Measurements from ENCODE around the gene TMOD2. TPM values are rescaled to one million over a fixed set of nuclear protein-coding genes. Genes with fewer than 3 reads are reported as not detected.

The TMOD2 gene
- total RNA-seq, 1 experiment from 2014 or later, result 5.7 TPM

DNA sequence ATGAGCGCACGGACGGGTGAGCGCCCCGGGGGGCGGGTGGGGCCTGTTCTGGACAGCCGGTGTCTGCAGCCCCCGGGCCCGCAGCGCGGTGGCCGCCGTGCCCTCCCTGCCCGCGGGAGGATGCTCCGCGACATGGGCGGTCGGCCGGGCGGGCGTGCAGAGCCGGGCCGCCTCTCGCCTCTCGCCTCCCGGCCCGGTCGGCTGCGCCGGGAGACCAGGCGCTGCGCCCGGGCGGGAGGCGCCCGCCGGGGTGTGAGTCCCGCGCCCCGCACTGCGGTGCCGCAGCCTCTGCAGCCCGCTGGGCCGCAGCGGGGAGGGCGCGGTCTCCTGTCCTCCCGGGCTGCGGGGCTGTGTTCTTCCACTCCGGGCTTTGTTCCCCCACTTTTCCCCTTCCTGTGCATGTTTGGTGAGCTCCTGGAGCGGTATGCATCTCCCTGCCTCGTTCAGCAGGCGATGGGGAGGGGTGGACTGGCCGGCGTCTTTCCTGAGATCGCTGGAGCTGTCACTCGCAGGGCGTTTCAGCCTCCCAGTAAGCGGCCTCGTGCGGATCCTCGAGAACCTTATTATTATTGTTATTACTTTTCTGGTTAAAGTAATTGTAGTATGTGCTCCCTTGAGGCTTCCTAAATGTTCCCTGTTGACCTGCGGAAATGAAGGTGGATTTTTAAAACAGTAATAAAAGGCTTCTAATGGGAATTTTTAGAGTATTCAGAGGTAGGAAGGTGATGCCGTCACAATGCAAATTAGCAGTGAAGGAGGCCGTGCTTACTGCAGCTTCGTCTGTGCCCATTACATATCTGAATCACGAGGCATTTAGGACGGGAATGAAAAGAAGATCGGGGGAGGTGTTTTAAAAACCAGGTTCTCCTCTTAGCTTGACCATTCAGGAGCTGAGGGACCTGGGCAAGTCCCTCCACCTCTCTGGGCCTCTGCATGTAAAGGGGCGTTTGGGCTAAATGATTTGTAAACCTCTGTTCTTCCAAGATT lies 593 bp downstream of the TMOD2 start:
- BruUV-seq (replicated peaks), result no TSS peak
- Histone ChIP-seq H4K20me1 (ENCODE audit: insufficient read depth) (no peaks in the 10 kb centered on the region), H2AFZ (ENCODE audit: low read depth, low read length, poor library complexity, severe bottlenecking) (peak overlapping the region; percentile 71), H3K4me2 (ENCODE audit: low read length) (peak overlapping the region; percentile 89), H3K79me2 (ENCODE audit: insufficient read depth, low read length) (no peaks in the 10 kb centered on the region), H3K27me3 (ENCODE audit: insufficient read depth, low read length) (no peaks in the 10 kb centered on the region), H3K9ac (ENCODE audit: low read length) (peak overlapping the region; percentile 35), H3K36me3 (ENCODE audit: control insufficient read depth in 1 of 2, insufficient read depth in 2 of 2, low read length in 2 of 2) (no peaks in the 10 kb centered on the region), H3K4me3 (replicated peaks in 1 of 2; ENCODE audit: low read depth in 1 of 2, low read length in 2 of 2) (peak overlapping the region; percentile 61), H3K9me3 (ENCODE audit: control insufficient read depth in 1 of 2, insufficient read depth in 1 of 2, low read depth in 1 of 2, low read length in 2 of 2) (no peaks in the 10 kb centered on the region), H3K9me2 (ENCODE audit: insufficient read depth) (no peaks in the 10 kb centered on the region), H3K4me1 (ENCODE audit: control insufficient read depth in 1 of 2, insufficient read depth in 2 of 2, low read length in 2 of 2) (peaks cover 4 to 14% of the 10 kb centered on the region in 2 experiments; a peak in 3 of 4 replicates), H3K27ac (ENCODE audit: low read depth, low read length) (no peak overlapping the region; the same call in 1 of the 2 replicates)
- intact Hi-C loops (cut with micrococcal nuclease), result no loop called here
- DNase-seq (ENCODE audit: low read depth, low spot score) (no peak), ATAC-seq (peak; percentile 68)
- ChIA-PET POLR2A (no interaction called here), RAD21 (ENCODE audit: low non-redundant PET in 1 of 2, low total read pairs in 2 of 2, uncharacterized antibody in 2 of 2, unreplicated experiment in 2 of 2) (interaction anchor here in 1 of 2 experiments (1.0 kb wide), 1 partner anchor 102 kb away, joined by 3 read pairs; no protein-coding TSS in a partner anchor), CTCF (no interaction called here)
- TF ChIP-seq, protein P1, sequence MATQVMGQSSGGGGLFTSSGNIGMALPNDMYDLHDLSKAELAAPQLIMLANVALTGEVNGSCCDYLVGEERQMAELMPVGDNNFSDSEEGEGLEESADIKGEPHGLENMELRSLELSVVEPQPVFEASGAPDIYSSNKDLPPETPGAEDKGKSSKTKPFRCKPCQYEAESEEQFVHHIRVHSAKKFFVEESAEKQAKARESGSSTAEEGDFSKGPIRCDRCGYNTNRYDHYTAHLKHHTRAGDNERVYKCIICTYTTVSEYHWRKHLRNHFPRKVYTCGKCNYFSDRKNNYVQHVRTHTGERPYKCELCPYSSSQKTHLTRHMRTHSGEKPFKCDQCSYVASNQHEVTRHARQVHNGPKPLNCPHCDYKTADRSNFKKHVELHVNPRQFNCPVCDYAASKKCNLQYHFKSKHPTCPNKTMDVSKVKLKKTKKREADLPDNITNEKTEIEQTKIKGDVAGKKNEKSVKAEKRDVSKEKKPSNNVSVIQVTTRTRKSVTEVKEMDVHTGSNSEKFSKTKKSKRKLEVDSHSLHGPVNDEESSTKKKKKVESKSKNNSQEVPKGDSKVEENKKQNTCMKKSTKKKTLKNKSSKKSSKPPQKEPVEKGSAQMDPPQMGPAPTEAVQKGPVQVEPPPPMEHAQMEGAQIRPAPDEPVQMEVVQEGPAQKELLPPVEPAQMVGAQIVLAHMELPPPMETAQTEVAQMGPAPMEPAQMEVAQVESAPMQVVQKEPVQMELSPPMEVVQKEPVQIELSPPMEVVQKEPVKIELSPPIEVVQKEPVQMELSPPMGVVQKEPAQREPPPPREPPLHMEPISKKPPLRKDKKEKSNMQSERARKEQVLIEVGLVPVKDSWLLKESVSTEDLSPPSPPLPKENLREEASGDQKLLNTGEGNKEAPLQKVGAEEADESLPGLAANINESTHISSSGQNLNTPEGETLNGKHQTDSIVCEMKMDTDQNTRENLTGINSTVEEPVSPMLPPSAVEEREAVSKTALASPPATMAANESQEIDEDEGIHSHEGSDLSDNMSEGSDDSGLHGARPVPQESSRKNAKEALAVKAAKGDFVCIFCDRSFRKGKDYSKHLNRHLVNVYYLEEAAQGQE (IDR thresholded peaks at IDR 0.05; ENCODE audit: low read depth), result no peak
- TF ChIP-seq POLR2AphosphoS5 (IDR thresholded peaks at IDR 0.05; ENCODE audit: low read depth, low read length), result no peak
- no peak for TF ChIP-seq SP1 (IDR thresholded peaks at IDR 0.05; ENCODE audit: low read depth)
- TF ChIP-seq ZFX (IDR thresholded peaks at IDR 0.05), result peak; percentile 67
- TF ChIP-seq, protein P2, sequence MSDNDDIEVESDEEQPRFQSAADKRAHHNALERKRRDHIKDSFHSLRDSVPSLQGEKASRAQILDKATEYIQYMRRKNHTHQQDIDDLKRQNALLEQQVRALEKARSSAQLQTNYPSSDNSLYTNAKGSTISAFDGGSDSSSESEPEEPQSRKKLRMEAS (IDR thresholded peaks at IDR 0.05), result no peak; the same call in 1 of the 2 replicates
- no peak for TF ChIP-seq EGR1 (IDR thresholded peaks at IDR 0.05; ENCODE audit: low read depth)
